HepG2 (cell line): Measurements from ENCODE around the gene TAS2R50. TPM values are rescaled to one million over a fixed set of nuclear protein-coding genes. Genes with fewer than 3 reads are reported as not detected.

Experiments used
- ATAC-seq: fragments of 200-7000 bp; cut with Tn5 transposase; 3 replicates; pipeline ENCODE4 v1.9.1; 2020; ENCODE audit warnings: mild to moderate bottlenecking, moderate library complexity
- BruUV-seq: library from RNA; stranded (reverse); fragments of 400-500 nt; replicated peaks from 2 replicates; lab custom pipeline; 2021; lab: Mats Ljungman, UMichigan
- CTCF ChIA-PET: fragments of 300-600 bp; formaldehyde crosslinking; extraction: SDS; loops from one replicate; lab custom pipeline; 2021; ENCODE audit warnings: low total read pairs, inconsistent platforms, low intra/inter-chr PET ratio; lab: Yijun Ruan, JAX
- POLR2A ChIA-PET: fragments of 350-600 bp; sonication (Branson Sonifier 250); formaldehyde crosslinking; loops from one replicate; lab custom pipeline; 2020; ENCODE audit warnings: antibody characterized with exemption, inconsistent platforms; lab: Yijun Ruan, JAX
- DNase-seq: peaks from one replicate; pipeline ENCODE4 v3.0.0-alpha.2; 2015; ENCODE audit warnings: low spot score
- FAIRE-seq: peaks from 3 replicates; lab custom pipeline; 2011; peaks lifted over from hg19 to GRCh38; lab: Jason Lieb, UNC
- H2AFZ ChIP-seq: one replicate; pipeline ENCODE4 v1.6.1; 2011; ENCODE audit warnings: low read length, inconsistent platforms
- H3K27ac ChIP-seq: fragments of 300-600 bp; 3 replicates; pipeline ENCODE4 v1.8.0; 2011; ENCODE audit warnings: mixed run types, mild to moderate bottlenecking, mixed read lengths, low read length, inconsistent platforms; ENCODE audit not compliant: insufficient read depth; ENCODE audit errors: extremely low read length
- H3K27me3 ChIP-seq, 2 experiments: fragments of 200-600 bp in 1 of 2; 2 replicates in 1 of 2; 3 replicates in 1 of 2; pipeline versions ENCODE4 v1.6.0 to v1.8.0; 2011; ENCODE audit warnings: low read length in 2 of 2, mild to moderate bottlenecking in 2 of 2, moderate library complexity in 2 of 2, inconsistent platforms in 1 of 2; ENCODE audit not compliant: insufficient read depth in 2 of 2, control insufficient read depth in 1 of 2
- H3K36me3 ChIP-seq, 2 experiments: fragments of 200-600 bp in 1 of 2; replicated peaks in 1 of 2; 2 replicates in 1 of 2; 3 replicates in 1 of 2; pipeline versions ENCODE4 v1.5.1 to v1.8.0; 2011; ENCODE audit warnings: low read length in 2 of 2, inconsistent platforms in 1 of 2; ENCODE audit not compliant: insufficient read depth in 2 of 2, control insufficient read depth in 1 of 2
- H3K4me1 ChIP-seq: 2 replicates; pipeline ENCODE4 v1.5.1; 2012; ENCODE audit warnings: low read length, inconsistent platforms; ENCODE audit not compliant: insufficient read depth
- H3K4me2 ChIP-seq: 2 replicates; pipeline ENCODE4 v1.6.0; 2011; ENCODE audit warnings: low read depth, low read length, inconsistent platforms
- H3K4me3 ChIP-seq, 3 experiments: fragments of 200-600 bp in 1 of 3; sonication (generic), shearing (Covaris generic) in 1 of 3; replicated peaks in 1 of 3; 2 replicates each; pipeline ENCODE4 v1.5.1; 2011 to 2016; ENCODE audit warnings: low read length in 3 of 3, inconsistent platforms in 2 of 3, low read depth in 2 of 3, mild to moderate bottlenecking in 2 of 3, control low read depth in 1 of 3, mixed read lengths in 1 of 3; ENCODE audit not compliant: insufficient read depth in 1 of 3
- H3K79me2 ChIP-seq: one replicate; pipeline ENCODE4 v1.6.1; 2011; ENCODE audit warnings: low read length, inconsistent platforms; ENCODE audit not compliant: insufficient read depth
- H3K9ac ChIP-seq: 2 replicates; pipeline ENCODE4 v1.6.0; 2011; ENCODE audit warnings: mild to moderate bottlenecking, low read depth, low read length, inconsistent platforms; ENCODE audit not compliant: insufficient read depth
- H3K9me3 ChIP-seq: 2 replicates; pipeline ENCODE4 v1.5.1; 2012; ENCODE audit warnings: mild to moderate bottlenecking, low read length
- H4K20me1 ChIP-seq: 2 replicates; pipeline ENCODE4 v1.6.0; 2011; ENCODE audit warnings: inconsistent platforms, mild to moderate bottlenecking, low read length, moderate library complexity; ENCODE audit not compliant: insufficient read depth
- MAFK ChIP-seq, 2 experiments: IDR thresholded peaks in 1 of 2; conservative IDR thresholded peaks in 1 of 2; 2 replicates each; pipeline ENCODE4 v1.6.1; 2011; ENCODE audit warnings: improper control_type of control experiment in 2 of 2, low read length in 2 of 2
- MLLT10 ChIP-seq: sonication (generic); formaldehyde crosslinking; IDR thresholded peaks from 2 replicates; pipeline ENCODE4 v1.4.0; 2020; ENCODE audit warnings: missing genetic modification reagents
- NCOA5 ChIP-seq: sonication (generic); formaldehyde crosslinking; IDR thresholded peaks from 2 replicates; pipeline ENCODE4 v1.4.0; 2020; ENCODE audit warnings: missing genetic modification reagents
- SKI ChIP-seq: fragments of 450-650 bp; IDR thresholded peaks from one replicate; pipeline ENCODE4 v1.6.1; 2018; ENCODE audit warnings: mild to moderate bottlenecking; ENCODE audit not compliant: partially characterized antibody
- SP5 ChIP-seq: IDR thresholded peaks from 2 replicates; pipeline ENCODE4 v1.6.1; 2016; ENCODE audit warnings: low read depth, borderline replicate concordance
- ZNF264 ChIP-seq: sonication (generic); formaldehyde crosslinking; IDR thresholded peaks from 2 replicates; pipeline ENCODE4 v1.4.0; 2020; ENCODE audit warnings: missing genetic modification reagents
- ZNF441 ChIP-seq: sonication (generic); formaldehyde crosslinking; IDR thresholded peaks from 2 replicates; pipeline ENCODE4 v1.7.0; 2021; ENCODE audit warnings: missing genetic modification reagents, borderline replicate concordance
- ZNF703 ChIP-seq: sonication (generic); formaldehyde crosslinking; IDR thresholded peaks from 2 replicates; pipeline ENCODE4 v1.5.1; 2020; ENCODE audit warnings: missing genetic modification reagents, mild to moderate bottlenecking, moderate library complexity, borderline replicate concordance
- ZNF761 ChIP-seq: sonication (generic); formaldehyde crosslinking; conservative IDR thresholded peaks from 2 replicates; pipeline ENCODE4 v1.4.0; 2020; ENCODE audit warnings: mild to moderate bottlenecking, missing genetic modification reagents
- in situ Hi-C: cut with HindIII; loops from 2 replicates; pipeline ENCODE4 v1.10.0; 2017; ENCODE audit warnings: low pct_unique_long_range_greater_than_20kb; ENCODE audit not compliant: extremely low pct_ligation_motif_present
- intact Hi-C: fragments of 100-400 bp; cut with micrococcal nuclease; formaldehyde crosslinking; loops from one replicate; pipeline ENCODE4 v1.10.0; 2022; ENCODE audit not compliant: unreplicated experiment
- polyA plus RNA-seq, 8 experiments: library from polyadenylated mRNA; depleted of rRNA in 3 of 8; stranded (reverse) in 7 of 8; unstranded in 1 of 8; fragments of >200 nt; fragmentation: Illumina TruSeq in 4 of 8; extraction: Trizol in 4 of 8; gene quantifications; 2 replicates each; pipeline versions ENCODE4 v1.2.1 to v1.2.3, GENCODE V29; 2011 to 2016; ENCODE audit warnings: low read depth in 4 of 8, missing spikeins in 1 of 8, mixed read lengths in 1 of 8; ENCODE audit not compliant: insufficient read depth in 1 of 8
- total RNA-seq, 5 experiments: library from RNA; depleted of rRNA; stranded (reverse); fragments of >200 nt; fragmentation: Illumina TruSeq; extraction: Trizol; gene quantifications; 2 replicates each; pipeline ENCODE4 v1.2.3, GENCODE V29; 2016; ENCODE audit warnings: low read depth in 1 of 5
- TF ChIP-seq, protein P1 (sequence below): sonication (generic); formaldehyde crosslinking; IDR thresholded peaks from 2 replicates; pipeline ENCODE4 v1.5.0; 2020; ENCODE audit warnings: mild to moderate bottlenecking, low read depth, missing genetic modification reagents, borderline replicate concordance
- TF ChIP-seq, protein P2 (sequence below): sonication (generic); formaldehyde crosslinking; IDR thresholded peaks from 2 replicates; pipeline ENCODE4 v1.4.0; 2020; ENCODE audit warnings: missing genetic modification reagents

Gene TAS2R50
- total and polyA plus RNA-seq, 2 of the 13 experiments (the other 11 are each of a cell fraction or from before 2014, with no cell fraction given), result 0.17 to 2.2 TPM

DNA sequence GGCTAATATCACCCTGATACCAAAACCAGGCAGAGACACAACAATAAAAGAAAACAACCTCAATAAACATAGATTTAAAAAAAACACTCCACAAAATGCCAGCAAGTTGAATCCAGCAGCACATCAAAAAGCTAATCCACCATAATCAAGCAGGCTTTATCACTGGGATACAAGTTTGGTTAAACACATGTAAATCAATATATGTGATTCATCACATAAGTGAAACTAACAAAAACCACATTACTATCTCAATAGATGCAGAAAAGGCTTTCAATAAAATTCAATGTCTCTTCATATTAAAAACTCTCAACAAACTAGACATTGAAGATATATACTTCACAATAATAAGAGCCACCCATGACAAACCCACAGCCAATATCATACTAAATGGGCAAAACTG is 30.6 kb downstream of the TAS2R50 start:
- no TSS peak for BruUV-seq
- intact Hi-C loops, result no loop called here
- ChIA-PET CTCF (no interaction called here), POLR2A (no interaction called here)
- H4K20me1 ChIP-seq, result no peaks in the 10 kb centered on the region
- no peak for TF ChIP-seq SKI
- TF ChIP-seq MAFK (conservative IDR thresholded peaks at IDR 0.05 in 1 of 2, IDR thresholded peaks at IDR 0.05 in 1 of 2; ENCODE audit: low read length in 2 of 2), result no peak
- TF ChIP-seq ZNF703 (CRISPR knock-in tag), result no peak
- TF ChIP-seq ZNF761, result no peak
- TF ChIP-seq, protein P1, sequence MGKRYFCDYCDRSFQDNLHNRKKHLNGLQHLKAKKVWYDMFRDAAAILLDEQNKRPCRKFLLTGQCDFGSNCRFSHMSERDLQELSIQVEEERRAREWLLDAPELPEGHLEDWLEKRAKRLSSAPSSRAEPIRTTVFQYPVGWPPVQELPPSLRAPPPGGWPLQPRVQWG, result no peak
- TF ChIP-seq SP5 (CRISPR knock-in tag), result no peak
- TF ChIP-seq ZNF441 (CRISPR knock-in tag), result no peak
- TF ChIP-seq, protein P2, sequence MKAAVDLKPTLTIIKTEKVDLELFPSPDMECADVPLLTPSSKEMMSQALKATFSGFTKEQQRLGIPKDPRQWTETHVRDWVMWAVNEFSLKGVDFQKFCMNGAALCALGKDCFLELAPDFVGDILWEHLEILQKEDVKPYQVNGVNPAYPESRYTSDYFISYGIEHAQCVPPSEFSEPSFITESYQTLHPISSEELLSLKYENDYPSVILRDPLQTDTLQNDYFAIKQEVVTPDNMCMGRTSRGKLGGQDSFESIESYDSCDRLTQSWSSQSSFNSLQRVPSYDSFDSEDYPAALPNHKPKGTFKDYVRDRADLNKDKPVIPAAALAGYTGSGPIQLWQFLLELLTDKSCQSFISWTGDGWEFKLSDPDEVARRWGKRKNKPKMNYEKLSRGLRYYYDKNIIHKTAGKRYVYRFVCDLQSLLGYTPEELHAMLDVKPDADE, result no peak
- no peak for TF ChIP-seq MLLT10 (CRISPR knock-in tag)
- no peak for TF ChIP-seq ZNF264 (CRISPR knock-in tag)
- no peak for TF ChIP-seq NCOA5
- DNase-seq (no peak), ATAC-seq (no peak), FAIRE-seq (no peak)
- no peaks in the 10 kb centered on the region for H3K27me3 ChIP-seq
- no peaks in the 10 kb centered on the region for H3K4me1 ChIP-seq
- H3K4me2 ChIP-seq, result no peak overlapping the region
- no peak overlapping the region for H2AFZ ChIP-seq
- in situ Hi-C loops, result no loop called here
- no peak overlapping the region for H3K4me3 ChIP-seq
- no peaks in the 10 kb centered on the region for H3K36me3 ChIP-seq
- H3K9ac ChIP-seq, result no peak overlapping the region
- H3K27ac ChIP-seq, result no peak overlapping the region
- no peaks in the 10 kb centered on the region for H3K9me3 ChIP-seq
- H3K79me2 ChIP-seq, result peaks cover 6% of the 10 kb centered on the region
